Bone marrow (tissue), 2 donors: ENCODE measurements around the gene MAP2K2.

ENCODE experiments used
- DNase-seq, 2 donors: peaks; one replicate each; lab custom pipeline; 2025; lab: John Stamatoyannopoulos, UW

MAP2K2 gene

DNA sequence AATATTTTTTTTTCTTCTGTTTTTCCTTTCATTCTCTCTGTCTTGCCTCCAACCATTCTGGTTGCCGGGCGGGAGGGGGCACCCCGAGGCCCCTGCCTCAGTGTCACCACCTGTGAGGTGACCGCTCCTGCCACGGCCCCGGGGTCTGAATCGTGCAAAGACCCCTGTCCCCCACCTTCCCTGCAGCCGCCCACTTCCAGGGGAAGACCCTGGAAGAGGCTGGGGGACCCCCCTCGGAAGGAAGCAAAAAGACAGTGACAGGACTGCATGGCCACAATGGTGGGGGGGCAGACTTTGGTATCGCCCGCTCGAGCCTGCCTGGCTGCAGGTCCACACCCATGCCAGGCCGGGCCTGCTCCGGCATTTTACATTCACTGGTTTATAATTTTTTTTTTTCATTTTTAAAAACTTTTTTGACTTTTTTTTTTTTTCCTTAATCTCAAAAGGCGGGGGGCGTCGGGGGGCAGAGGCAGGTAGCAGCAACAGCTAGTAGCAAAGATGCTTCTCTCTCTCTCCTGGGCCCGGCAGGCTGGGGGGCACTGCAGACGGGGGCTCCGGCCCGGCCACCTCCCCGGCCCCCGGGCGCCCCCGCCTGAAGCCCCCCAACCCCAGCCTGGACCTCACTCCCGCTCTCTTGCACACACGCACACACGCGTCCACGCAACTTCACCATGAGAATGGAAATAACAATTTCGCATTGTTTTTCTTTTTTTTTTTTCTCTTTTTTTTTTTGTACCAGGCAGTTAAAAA is 79.8 kb downstream of the MAP2K2 start:
- DNase-seq: no peak

DNA sequence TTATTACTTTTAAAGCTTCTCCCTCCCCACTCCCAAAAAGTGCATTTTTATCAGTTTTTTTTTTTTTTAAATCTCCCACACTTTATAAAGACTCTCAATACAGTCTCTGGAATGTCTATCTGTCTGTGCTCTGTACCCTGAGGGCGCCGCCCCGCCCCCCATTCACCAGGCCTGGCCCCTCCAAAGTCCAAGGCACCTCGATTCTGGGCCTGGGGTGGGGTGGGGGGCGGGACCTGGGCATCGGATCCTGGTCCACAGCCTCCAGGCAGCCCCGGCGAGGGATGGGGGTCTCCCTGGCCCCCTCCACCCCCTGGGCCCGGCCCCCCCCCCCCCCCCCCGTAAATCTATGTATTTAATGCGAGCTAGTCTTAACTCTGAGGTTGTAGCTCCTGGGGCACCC is 80.5 kb downstream of the MAP2K2 start:
- no peak for DNase-seq

DNA sequence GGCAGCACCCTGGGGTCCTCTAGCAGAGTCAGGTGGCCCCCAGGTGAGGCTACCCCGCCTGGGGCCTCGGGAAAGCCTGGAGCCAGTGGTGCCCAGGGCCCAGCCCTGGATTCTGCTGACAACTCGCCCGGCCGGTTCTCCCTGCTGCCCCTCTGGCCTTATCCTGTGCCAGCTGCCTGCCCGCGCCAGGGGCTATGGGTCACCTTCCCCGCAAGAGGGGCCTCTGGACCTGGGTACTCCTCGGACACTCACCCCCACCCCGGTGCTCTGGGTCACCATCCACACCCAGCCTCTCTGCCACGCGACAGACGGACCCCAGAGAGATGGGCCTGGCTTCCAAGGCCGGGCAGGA is 81.2 kb downstream of the MAP2K2 start:
- no peak for DNase-seq

DNA sequence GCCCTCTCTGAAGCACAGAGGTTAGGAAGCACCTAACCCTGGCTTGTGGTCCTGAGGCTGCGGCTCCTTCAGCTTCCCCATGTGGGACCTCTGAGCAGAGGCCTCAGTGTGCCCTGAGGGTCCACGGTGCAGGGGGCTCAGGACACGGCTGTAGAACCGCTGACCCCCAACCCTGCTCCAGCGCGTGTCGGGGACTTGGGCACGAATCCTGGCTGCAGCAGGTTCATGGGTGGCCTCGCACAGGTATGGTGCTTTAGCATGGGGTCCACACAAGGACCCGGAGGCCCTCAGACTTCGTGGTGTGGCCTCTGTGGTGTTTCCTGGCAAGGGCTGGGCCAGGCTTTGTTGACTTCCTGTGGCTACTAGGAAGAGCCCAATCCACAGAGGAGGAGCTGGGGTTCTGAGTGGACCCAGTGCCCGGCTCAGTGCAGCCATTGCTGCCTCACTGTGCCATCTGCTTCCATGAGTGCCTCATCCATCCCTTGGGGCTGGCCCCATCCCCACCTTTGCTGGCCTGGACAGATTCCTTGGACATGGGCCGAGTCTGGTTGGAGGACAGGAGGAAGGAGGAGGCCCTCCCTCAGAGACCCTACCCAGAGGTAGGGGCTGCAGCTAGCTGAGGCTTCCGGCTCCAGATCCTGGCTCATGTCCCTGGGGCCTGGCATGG is 81.7 kb downstream of the MAP2K2 start:
- no peak for DNase-seq
